Endodermal cell (in vitro differentiated cells): Measurements from ENCODE around the gene QRICH2. TPM values are rescaled to one million over a fixed set of nuclear protein-coding genes. Genes with fewer than 3 reads are reported as not detected.

Experiments used
- DNase-seq: peaks from one replicate; pipeline ENCODE4 v3.0.0-alpha.2; 2017
- H3K27ac ChIP-seq: 2 replicates; pipeline ENCODE4 v1.5.1; 2013; ENCODE audit warnings: mild to moderate bottlenecking, low read depth, low read length, moderate library complexity
- H3K27me3 ChIP-seq: 2 replicates; pipeline ENCODE4 v1.6.1; 2013; ENCODE audit warnings: mild to moderate bottlenecking, low read length, moderate library complexity; ENCODE audit not compliant: insufficient read depth, control insufficient read depth, poor library complexity, severe bottlenecking
- H3K36me3 ChIP-seq: 2 replicates; pipeline ENCODE4 v1.7.0; 2013; ENCODE audit warnings: mild to moderate bottlenecking, low read length, moderate library complexity; ENCODE audit not compliant: control insufficient read depth, insufficient read depth
- H3K4me1 ChIP-seq: one replicate; pipeline ENCODE4 v1.7.0; 2013; ENCODE audit warnings: low read length; ENCODE audit not compliant: control insufficient read depth, insufficient read depth
- H3K4me3 ChIP-seq: 2 replicates; pipeline ENCODE4 v1.5.1; 2013; ENCODE audit warnings: mild to moderate bottlenecking, low read length, moderate library complexity
- H3K9ac ChIP-seq: 2 replicates; pipeline ENCODE4 v1.6.1; 2013; ENCODE audit warnings: mild to moderate bottlenecking, low read length, moderate library complexity; ENCODE audit not compliant: poor library complexity, severe bottlenecking; ENCODE audit errors: extremely low read depth
- H3K9me3 ChIP-seq: 2 replicates; pipeline ENCODE4 v1.6.1; 2013; ENCODE audit warnings: mild to moderate bottlenecking, low read length, moderate library complexity; ENCODE audit not compliant: control insufficient read depth
- H3K27ac Mint-ChIP-seq: 2 replicates; pipeline ENCODE4 v1.8.0; 2020; ENCODE audit warnings: mixed read lengths
- H3K27me3 Mint-ChIP-seq: 2 replicates; pipeline ENCODE4 v1.8.0; 2021; ENCODE audit warnings: mild to moderate bottlenecking, mixed read lengths; ENCODE audit not compliant: insufficient read depth
- H3K36me3 Mint-ChIP-seq: 2 replicates; pipeline ENCODE4 v1.8.0; 2020; ENCODE audit warnings: low read depth, mixed read lengths
- H3K4me1 Mint-ChIP-seq: 2 replicates; pipeline ENCODE4 v1.8.0; 2020; ENCODE audit warnings: mixed read lengths
- H3K4me3 Mint-ChIP-seq: 2 replicates; pipeline ENCODE4 v1.8.0; 2020; ENCODE audit warnings: mild to moderate bottlenecking, moderate library complexity, mixed read lengths
- H3K9me3 Mint-ChIP-seq: 2 replicates; pipeline ENCODE4 v1.8.0; 2020; ENCODE audit warnings: mild to moderate bottlenecking, mixed read lengths
- CTCF ChIP-seq: fragments of 200-600 bp; sonication (generic); conservative IDR thresholded peaks from 2 replicates; pipeline ENCODE4 v1.5.0; 2021; ENCODE audit warnings: antibody characterized with exemption, mild to moderate bottlenecking
- WGBS, 2 experiments: methylation state at CpG; one replicate each; pipeline versions ENCODE4 v1.1.5 to v1.1.7; 2013; ENCODE audit warnings: missing lambda C conversion rate in 2 of 2, mixed read lengths in 1 of 2; ENCODE audit not compliant: insufficient coverage in 1 of 2, insufficient read length in 1 of 2; 5-methylcytosine and 5-hydroxymethylcytosine counted together
- total RNA-seq, 2 donors: library from RNA; stranded (reverse); fragmentation: NEBNext Ultra II Directional in 1 of 2; extraction: Animal tissue kit (Norgen Biotek cat#: 25700) in 1 of 2; gene quantifications; 2 replicates in 1 of 2; 3 replicates in 1 of 2; pipeline ENCODE4 v1.2.1, GENCODE V29; 2021

QRICH2 gene
- total RNA-seq, 2 donors from 2014 or later: 3.5 to 5.0 TPM

DNA sequence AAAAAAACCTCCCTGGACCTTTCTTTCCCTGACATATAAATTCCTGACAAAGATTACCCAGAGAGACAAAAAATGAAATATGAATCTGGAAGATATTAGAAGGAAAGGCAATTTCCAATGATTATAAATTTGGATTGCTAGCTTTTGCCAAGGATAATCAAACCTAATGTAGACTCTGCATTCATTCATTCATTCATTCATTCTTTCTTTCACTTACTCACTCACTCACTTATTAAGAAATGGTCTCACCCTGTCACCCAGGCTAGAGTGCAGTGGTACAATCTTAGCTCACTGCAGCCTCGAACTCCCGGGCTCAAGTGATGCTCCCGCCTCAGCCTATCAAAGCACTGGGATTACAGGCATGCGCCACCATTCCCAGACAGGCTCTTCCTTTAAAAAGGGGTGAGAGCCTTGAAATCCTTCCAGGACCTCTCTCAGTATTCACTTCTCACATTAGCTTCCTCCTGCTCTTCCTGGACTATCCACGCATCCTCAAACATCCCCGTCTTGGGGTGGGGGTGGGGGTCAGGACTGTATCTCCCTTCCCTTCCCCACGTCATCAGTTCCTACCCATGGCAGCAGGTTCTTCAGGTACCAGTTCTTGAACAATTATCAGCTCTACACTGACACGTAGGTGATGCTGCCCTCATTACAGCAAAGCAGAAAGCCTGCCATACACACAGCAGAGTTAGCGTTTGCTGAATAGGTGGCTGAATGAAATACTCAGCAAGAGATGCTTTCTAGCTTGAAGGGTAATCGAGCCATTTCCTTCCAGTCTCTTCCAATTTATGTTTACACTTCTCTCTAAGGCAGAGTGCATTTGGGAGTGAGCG is 25.8 kb upstream of the QRICH2 start:
- no peaks in the 10 kb centered on the region for H3K27me3 Mint-ChIP-seq
- H3K9ac ChIP-seq: no peak overlapping the region
- peaks cover 36% of the 10 kb centered on the region for H3K36me3 ChIP-seq
- peaks cover 3% of the 10 kb centered on the region for H3K4me1 Mint-ChIP-seq
- no peak for TF ChIP-seq CTCF
- peaks cover 20% of the 10 kb centered on the region for H3K36me3 Mint-ChIP-seq
- no peak overlapping the region for H3K27ac ChIP-seq
- WGBS, 2 experiments: 88 to 91% methylated on average over 7 to 10 of the region's 11 CpGs
- H3K27ac Mint-ChIP-seq: no peak overlapping the region
- H3K9me3 ChIP-seq: no peaks in the 10 kb centered on the region
- no peaks in the 10 kb centered on the region for H3K27me3 ChIP-seq
- DNase-seq: no peak
- no peak overlapping the region for H3K4me3 ChIP-seq
- no peak overlapping the region for H3K4me3 Mint-ChIP-seq
- no peaks in the 10 kb centered on the region for H3K4me1 ChIP-seq
- H3K9me3 Mint-ChIP-seq: no peaks in the 10 kb centered on the region

DNA sequence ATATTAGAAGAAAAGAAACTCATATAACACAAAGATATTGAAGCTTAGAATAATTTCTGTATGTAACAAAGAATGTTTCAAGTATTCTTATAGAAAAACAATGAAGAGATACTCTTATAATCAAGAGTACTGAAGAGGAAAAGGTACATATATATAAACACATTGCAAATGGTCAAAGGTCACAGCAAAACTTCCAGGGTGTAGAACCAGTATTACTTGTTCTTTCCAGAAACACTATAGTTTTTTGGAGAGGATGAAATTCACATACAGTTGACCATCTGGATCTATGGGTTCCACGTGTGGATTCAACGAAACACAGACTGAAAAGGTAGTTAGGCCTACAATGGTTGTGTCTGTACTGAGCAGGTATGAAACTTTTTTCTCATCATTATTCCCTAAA is 23.0 kb upstream of the QRICH2 start:
- H3K27ac ChIP-seq: no peak overlapping the region
- peaks cover 39% of the 10 kb centered on the region for H3K36me3 Mint-ChIP-seq
- H3K4me3 ChIP-seq: no peak overlapping the region
- no peak for DNase-seq
- no peaks in the 10 kb centered on the region for H3K9me3 ChIP-seq
- no peaks in the 10 kb centered on the region for H3K4me1 Mint-ChIP-seq
- no peaks in the 10 kb centered on the region for H3K9me3 Mint-ChIP-seq
- H3K27me3 ChIP-seq: no peaks in the 10 kb centered on the region
- no peaks in the 10 kb centered on the region for H3K27me3 Mint-ChIP-seq
- no peak overlapping the region for H3K9ac ChIP-seq
- H3K4me3 Mint-ChIP-seq: no peak overlapping the region
- peaks cover 58% of the 10 kb centered on the region for H3K36me3 ChIP-seq
- H3K4me1 ChIP-seq: no peaks in the 10 kb centered on the region
- no peak overlapping the region for H3K27ac Mint-ChIP-seq
- 93% methylated on average over 2 of the region's 2 CpGs; no CpG with 5 or more reads in 1 of the 2 experiments for WGBS, 2 experiments
- TF ChIP-seq CTCF: no peak

- WGBS, 2 experiments: 94 to 97% methylated on average over 6 to 8 of the region's 8 CpGs
These were observed 21.6 kb upstream of the QRICH2 start for GRCh38 chr17:76329664-76330063.

More at GRCh38 chr17:76329664-76330063, 21.6 kb upstream of the QRICH2 start:
- H3K36me3 Mint-ChIP-seq: peaks cover 41% of the 10 kb centered on the region
- no peak overlapping the region for H3K27ac ChIP-seq
- no peaks in the 10 kb centered on the region for H3K27me3 ChIP-seq
- no peak for TF ChIP-seq CTCF
- H3K4me3 ChIP-seq: no peak overlapping the region
- no peak overlapping the region for H3K9ac ChIP-seq
- DNase-seq: no peak
- no peak overlapping the region for H3K4me3 Mint-ChIP-seq
- H3K4me1 Mint-ChIP-seq: no peaks in the 10 kb centered on the region
- H3K27ac Mint-ChIP-seq: no peak overlapping the region
- H3K9me3 Mint-ChIP-seq: no peaks in the 10 kb centered on the region
- H3K27me3 Mint-ChIP-seq: no peaks in the 10 kb centered on the region
- no peaks in the 10 kb centered on the region for H3K4me1 ChIP-seq
- H3K36me3 ChIP-seq: peaks cover 64% of the 10 kb centered on the region
- no peaks in the 10 kb centered on the region for H3K9me3 ChIP-seq
